GM13977 (cell line): ENCODE measurements around the gene CUEDC2.
A peak's percentile ranks its signal among the peaks of the same experiment; 100 is the strongest.

Source experiments
- DNase-seq: peaks from one replicate; pipeline ENCODE4 v3.0.0; 2012; ENCODE audit warnings: low spot score
- CTCF ChIP-seq: IDR thresholded peaks from 2 replicates; pipeline ENCODE4 v1.5.1; 2012; ENCODE audit warnings: mild to moderate bottlenecking, control low read depth; ENCODE audit not compliant: insufficient read depth; ENCODE audit errors: extremely low read depth, missing control alignments
- in situ Hi-C: fragments of 300-500 bp; cut with MboI; formaldehyde crosslinking; loops from one replicate; pipeline ENCODE4 v1.12.0; 2022; ENCODE audit warnings: low sequenced_read_pairs, low pct_unique_long_range_greater_than_20kb, mixed read lengths, inconsistent platforms; ENCODE audit not compliant: unreplicated experiment

The CUEDC2 gene, protein sequence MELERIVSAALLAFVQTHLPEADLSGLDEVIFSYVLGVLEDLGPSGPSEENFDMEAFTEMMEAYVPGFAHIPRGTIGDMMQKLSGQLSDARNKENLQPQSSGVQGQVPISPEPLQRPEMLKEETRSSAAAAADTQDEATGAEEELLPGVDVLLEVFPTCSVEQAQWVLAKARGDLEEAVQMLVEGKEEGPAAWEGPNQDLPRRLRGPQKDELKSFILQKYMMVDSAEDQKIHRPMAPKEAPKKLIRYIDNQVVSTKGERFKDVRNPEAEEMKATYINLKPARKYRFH

GRCh38 chr10:102432162-102432950, at the start of gene CUEDC2:
TSS of gene CUEDC2 (minus strand) at chr10:102432574. CDS start at chr10:102425188, 7,386 bp downstream.
- peak; percentile 8 for TF ChIP-seq CTCF
- peak; percentile 93 for DNase-seq
- in situ Hi-C loops = no loop called here

DNA sequence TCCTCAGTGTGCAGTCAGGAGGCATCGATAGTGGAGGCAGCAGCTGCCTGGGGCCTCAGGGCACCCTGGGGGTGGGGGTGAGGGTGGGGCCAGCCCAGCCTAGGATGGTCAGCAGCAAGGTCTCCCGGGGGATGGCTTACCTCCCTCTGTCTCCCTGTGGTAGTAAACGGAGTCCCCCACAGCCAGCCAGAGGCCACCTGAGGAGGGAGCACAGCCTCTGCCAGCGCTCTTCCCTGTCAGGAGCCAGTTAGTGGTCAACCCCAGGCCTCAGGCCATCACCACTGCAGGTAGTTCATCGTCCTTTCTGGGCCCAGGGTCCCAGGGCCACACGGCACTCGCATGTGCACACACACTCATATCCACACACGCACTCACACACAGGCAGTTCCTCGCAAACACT, 48.0 kb upstream of the CUEDC2 start:
- no peak for DNase-seq
- no peak for TF ChIP-seq CTCF
- in situ Hi-C loops = no loop called here

DNA sequence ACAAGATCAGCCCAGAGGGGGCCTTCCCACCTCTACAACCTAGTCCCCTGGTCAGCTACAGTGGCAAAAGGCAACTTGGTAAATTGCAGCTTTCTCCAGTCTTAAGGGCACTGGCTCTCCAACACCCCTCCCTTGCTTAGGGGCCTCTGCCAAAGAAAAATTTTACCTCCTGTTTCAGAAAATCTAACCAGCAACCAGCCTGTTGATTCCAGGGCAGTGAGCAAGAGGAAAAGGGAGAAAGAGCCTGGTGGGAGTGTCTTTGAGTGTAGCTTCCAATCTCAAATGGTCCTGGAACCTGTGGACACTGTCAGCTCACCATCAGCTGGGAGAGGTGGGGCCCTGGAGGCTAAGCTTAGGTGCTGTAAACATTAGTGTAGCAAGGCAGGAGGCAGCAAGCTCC, 47.3 kb upstream of the CUEDC2 start:
- no peak for DNase-seq
- TF ChIP-seq CTCF = no peak
- in situ Hi-C loops = no loop called here

DNA sequence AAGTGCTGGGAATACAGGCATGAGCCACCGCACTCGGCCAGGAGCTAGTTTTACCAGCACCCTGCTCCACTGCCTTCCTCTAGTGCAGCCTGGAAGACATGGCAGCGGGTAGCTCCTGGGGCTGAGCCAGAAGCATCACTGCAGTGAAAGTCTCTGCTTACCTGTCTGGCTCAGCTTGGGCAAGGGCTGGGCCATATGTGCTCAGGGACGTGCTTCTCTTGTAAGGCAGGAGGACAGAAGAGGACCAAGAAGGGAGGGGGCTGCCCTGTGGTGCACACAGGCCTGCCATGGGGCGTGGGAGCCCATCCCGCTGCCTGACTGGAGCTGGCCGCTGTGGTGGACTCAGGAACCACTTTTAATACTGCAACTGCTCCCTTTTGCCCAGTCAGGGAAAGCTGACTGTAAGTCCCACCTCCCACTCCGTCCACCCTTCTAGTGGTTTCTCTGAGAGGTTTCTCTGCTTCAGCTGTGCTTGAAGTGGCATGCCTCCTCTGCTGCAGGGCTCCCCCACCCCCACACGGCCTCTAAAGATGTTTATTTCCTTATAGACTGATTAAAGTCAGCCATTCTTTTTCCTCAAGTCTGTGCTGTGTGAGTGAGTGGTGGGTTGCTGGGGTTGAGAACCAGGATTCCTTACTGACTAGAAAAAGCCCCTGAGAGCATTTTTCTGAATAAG, 44.2 kb upstream of the CUEDC2 start:
- in situ Hi-C loops = no loop called here
- no peak for DNase-seq
- TF ChIP-seq CTCF = no peak

DNA sequence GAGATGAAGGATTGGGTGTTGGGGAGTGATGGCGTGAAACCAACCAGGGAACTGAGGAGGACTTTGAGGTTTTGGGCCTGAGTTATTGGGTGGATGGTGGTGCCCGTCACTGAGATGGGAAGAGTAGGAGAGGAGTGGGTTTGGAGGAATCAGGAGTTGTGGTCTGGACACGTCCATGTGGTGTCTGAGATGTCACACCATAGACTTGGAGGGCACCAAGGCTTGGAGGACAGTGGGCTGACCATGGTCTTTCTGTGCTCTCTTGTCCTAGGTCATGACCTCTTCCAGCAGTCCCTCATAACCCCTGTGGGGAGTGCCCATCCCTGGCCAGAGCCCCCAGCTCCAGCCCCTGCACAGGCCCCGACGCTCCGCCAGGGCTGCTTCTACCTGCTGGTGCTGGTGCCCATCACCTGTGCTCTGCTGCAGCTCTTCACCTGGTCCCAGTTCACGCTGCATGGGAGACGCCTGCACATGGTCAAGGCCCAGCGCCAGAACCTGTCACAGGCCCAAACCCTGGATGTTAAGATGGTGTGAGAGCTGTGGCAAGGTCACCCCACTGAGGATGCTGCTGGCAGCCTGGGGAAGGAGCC, 43.2 kb upstream of the CUEDC2 start:
- in situ Hi-C loops = no loop called here
- no peak for DNase-seq
- no peak for TF ChIP-seq CTCF

DNA sequence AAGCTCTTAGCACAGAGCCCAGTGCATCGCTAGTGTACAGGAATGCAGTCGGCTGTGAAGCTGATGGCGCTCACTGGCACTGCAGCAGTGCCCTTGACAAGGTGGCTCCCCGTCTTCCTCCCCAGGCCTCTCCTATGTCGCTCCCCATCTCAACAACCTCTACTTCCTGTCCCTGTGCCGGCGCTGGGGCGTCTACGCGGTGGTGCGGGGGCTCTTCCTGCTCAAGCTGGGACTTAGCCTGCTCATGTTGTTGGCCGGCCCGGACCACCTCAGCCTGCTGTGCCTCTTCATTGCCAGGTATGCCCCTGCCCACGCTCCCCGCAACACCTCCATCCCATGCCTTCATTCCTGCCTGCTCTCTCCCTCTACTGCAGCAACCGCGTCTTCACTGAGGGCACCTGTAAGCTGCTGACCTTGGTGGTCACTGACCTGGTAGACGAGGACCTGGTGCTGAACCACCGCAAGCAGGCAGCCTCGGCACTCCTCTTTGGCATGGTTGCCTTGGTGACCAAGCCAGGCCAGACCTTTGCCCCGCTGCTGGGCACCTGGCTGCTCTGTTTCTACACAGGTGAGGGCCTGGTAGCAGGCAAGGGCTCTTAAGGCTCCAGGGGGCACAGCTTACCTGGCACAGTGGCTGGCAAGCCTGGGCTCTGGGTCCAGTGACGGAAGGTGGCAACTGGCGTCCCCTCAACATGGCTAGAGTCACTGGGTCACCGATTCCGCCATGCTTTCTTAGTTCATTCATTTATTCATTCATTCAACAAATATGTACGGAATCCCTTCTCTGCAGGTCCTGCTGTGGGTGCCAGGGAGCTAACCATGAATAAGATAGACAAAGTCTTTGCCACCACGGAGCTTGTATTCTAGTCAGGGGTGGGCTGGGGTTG, 41.3 kb upstream of the CUEDC2 start:
- no peak for DNase-seq
- TF ChIP-seq CTCF = no peak
- in situ Hi-C loops = no loop called here
